Umbilical cord (tissue), 2 donors: ENCODE data around the gene ABTB1. TPM values are rescaled to one million over a fixed set of nuclear protein-coding genes. Genes with fewer than 3 reads are reported as not detected.
"Not testable (repeated sequence)": the region's sequence is repeated elsewhere in the genome, so short reads cannot be mapped to it uniquely, and the experiment has no call there.

ENCODE experiments used
- DNase-seq: peaks from one replicate; pipeline ENCODE4 v3.0.0-alpha.2; 2015; ENCODE audit warnings: low spot score
- total RNA-seq: library from RNA; depleted of rRNA; stranded (reverse); fragments of >200 nt; gene quantifications from one replicate; pipeline ENCODE4 v1.2.3, GENCODE V29; 2014; ENCODE audit warnings: low replicate concordance; ENCODE audit not compliant: insufficient read depth

Gene ABTB1
- total RNA-seq, 1 donor from 2014 or later: 13.0 TPM

- no peak for DNase-seq
Observed at GRCh38 chr3:127647845-127648204, 24.9 kb upstream of the ABTB1 start.

- no peak for DNase-seq
Observed at GRCh38 chr3:127650236-127650635, 22.5 kb upstream of the ABTB1 start.

GRCh38 chr3:127651516-127652172 lies 21.1 kb upstream of the ABTB1 start:
- DNase-seq: no peak

- peak; percentile 62 for DNase-seq
Observed at GRCh38 chr3:127652246-127652995, 20.3 kb upstream of the ABTB1 start.

- no peak for DNase-seq
Observed at GRCh38 chr3:127654374-127654773, 18.4 kb upstream of the ABTB1 start.

- not testable (repeated sequence) for DNase-seq
Observed at GRCh38 chr3:127654993-127655392, 17.8 kb upstream of the ABTB1 start.

GRCh38 chr3:127655641-127656040 lies 17.1 kb upstream of the ABTB1 start:
- DNase-seq: peak; percentile 61

GRCh38 chr3:127656906-127657305 lies 15.8 kb upstream of the ABTB1 start:
- DNase-seq: no peak

- peak; percentile 37 for DNase-seq
Observed at GRCh38 chr3:127658234-127658633, 14.5 kb upstream of the ABTB1 start.

- no peak for DNase-seq
Observed at GRCh38 chr3:127660621-127661251, 12.0 kb upstream of the ABTB1 start.

- no peak for DNase-seq
Observed at GRCh38 chr3:127661600-127661999, 11.2 kb upstream of the ABTB1 start.

GRCh38 chr3:127662001-127662469 lies 10.7 kb upstream of the ABTB1 start:
- DNase-seq: no peak

- DNase-seq: no peak
Observed at GRCh38 chr3:127663151-127663550, 9.6 kb upstream of the ABTB1 start.

- no peak for DNase-seq
Observed at GRCh38 chr3:127665165-127665564, 7.6 kb upstream of the ABTB1 start.

- DNase-seq: no peak
Observed at GRCh38 chr3:127665586-127665985, 7.2 kb upstream of the ABTB1 start.

GRCh38 chr3:127666676-127667075 lies 6.1 kb upstream of the ABTB1 start:
- DNase-seq: no peak

GRCh38 chr3:127667119-127667681 lies 5.6 kb upstream of the ABTB1 start:
- no peak for DNase-seq

- DNase-seq: no peak
Observed at GRCh38 chr3:127668906-127669305, 3.8 kb upstream of the ABTB1 start.

GRCh38 chr3:127669541-127670228 lies 3.1 kb upstream of the ABTB1 start:
- DNase-seq: no peak

GRCh38 chr3:127670229-127670559 lies 2.6 kb upstream of the ABTB1 start:
- DNase-seq: no peak

GRCh38 chr3:127670761-127671522 lies 1.8 kb upstream of the ABTB1 start:
- no peak for DNase-seq
